Measurements from ENCODE around the gene MDM2.
A peak's percentile ranks its signal among the peaks of the same experiment; 100 is the strongest.

MDM2 gene

GRCh38 chr12:68841717-68842116 lies 33.7 kb downstream of the MDM2 start:
- peaks cover 85 to 100% (median 99%) of the 10 kb centered on the region in 11 experiments for H4K20me1 ChIP-seq
- no peak for TF ChIP-seq Cebpa-rat (IDR thresholded peaks at IDR 0.05)
- no peak overlapping the region for H3K9ac ChIP-seq
- no peaks in the 10 kb centered on the region for H3K27me3 ChIP-seq
- H3K4me3 ChIP-seq, result no peak overlapping the region
- no peak overlapping the region for H3K4me2 ChIP-seq
- no peak overlapping the region for H3K27ac ChIP-seq
- H3K36me3 ChIP-seq, result peaks cover 78 to 90% (median 87%) of the 10 kb centered on the region in 11 experiments
- H3K4me1 ChIP-seq, result peaks cover 0 to 23% (median 13%) of the 10 kb centered on the region in 10 experiments; a peak in 12 of 20 replicates
- H3K9me3 ChIP-seq (replicated peaks in 1 of 11), result no peaks in the 10 kb centered on the region

- H3K4me3 ChIP-seq, result no peak overlapping the region
- no peak overlapping the region for H3K4me2 ChIP-seq
- H4K20me1 ChIP-seq, result peaks cover 84 to 100% (median 99%) of the 10 kb centered on the region in 11 experiments
- no peaks in the 10 kb centered on the region for H3K27me3 ChIP-seq
- no peak overlapping the region for H3K9ac ChIP-seq
- H3K27ac ChIP-seq, result no peak overlapping the region
- H3K9me3 ChIP-seq (replicated peaks in 1 of 11), result no peaks in the 10 kb centered on the region
- no peak for TF ChIP-seq Cebpa-rat (IDR thresholded peaks at IDR 0.05)
- peaks cover 74 to 86% (median 83%) of the 10 kb centered on the region in 11 experiments for H3K36me3 ChIP-seq
- H3K4me1 ChIP-seq, result peaks cover 0 to 19% (median 10%) of the 10 kb centered on the region in 10 experiments; a peak in 12 of 20 replicates
Observed at GRCh38 chr12:68842123-68842522, 34.1 kb downstream of the MDM2 start.

DNA sequence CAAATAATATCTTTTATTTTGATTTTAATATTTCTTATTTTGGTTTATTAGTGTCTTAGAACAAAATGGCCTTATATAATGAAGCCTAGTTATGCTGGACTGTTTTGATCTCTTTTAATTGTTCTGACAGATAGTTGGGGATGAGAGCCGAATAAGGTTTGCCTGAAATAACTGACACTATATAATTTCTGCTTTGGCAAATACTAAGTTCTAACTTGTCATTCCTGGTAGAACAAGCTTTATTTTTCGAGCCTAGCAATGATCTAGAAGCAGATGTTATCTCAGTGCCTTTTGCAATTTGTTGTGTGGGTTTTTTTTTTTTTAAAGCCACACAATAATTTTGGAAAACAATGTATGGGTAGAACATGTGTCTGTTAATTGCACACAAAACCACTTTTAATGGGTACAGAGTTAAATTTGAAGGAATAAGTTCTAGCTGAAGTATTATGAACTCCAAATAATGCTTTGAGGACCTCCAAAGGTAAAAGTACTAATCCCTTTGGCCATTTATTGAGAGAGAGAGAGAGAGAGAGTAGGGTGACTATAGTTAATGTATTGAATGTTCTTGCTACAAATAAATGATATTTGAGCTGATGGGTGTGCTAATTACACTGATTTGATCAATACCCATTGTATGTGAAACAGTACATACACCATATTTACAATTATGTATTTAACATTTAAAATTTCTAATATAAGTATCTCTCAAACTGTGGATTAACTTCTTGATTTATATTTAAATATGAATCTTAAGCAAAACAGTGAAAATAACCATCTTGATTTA lies 35.0 kb downstream of the MDM2 start:
- Histone ChIP-seq H4K20me1 (peaks cover 80 to 100% (median 97%) of the 10 kb centered on the region in 11 experiments), H3K9me3 (replicated peaks in 1 of 11) (no peaks in the 10 kb centered on the region), H3K27ac (no peak overlapping the region), H3K27me3 (no peaks in the 10 kb centered on the region), H3K4me3 (no peak overlapping the region), H3K36me3 (peaks cover 67 to 77% (median 76%) of the 10 kb centered on the region in 11 experiments), H3K4me2 (no peak overlapping the region), H3K9ac (no peak overlapping the region), H3K4me1 (peaks cover 0 to 16% (median 7%) of the 10 kb centered on the region in 10 experiments; a peak in 9 of 20 replicates)
- TF ChIP-seq Cebpa-rat (IDR thresholded peaks at IDR 0.05), result no peak

DNA sequence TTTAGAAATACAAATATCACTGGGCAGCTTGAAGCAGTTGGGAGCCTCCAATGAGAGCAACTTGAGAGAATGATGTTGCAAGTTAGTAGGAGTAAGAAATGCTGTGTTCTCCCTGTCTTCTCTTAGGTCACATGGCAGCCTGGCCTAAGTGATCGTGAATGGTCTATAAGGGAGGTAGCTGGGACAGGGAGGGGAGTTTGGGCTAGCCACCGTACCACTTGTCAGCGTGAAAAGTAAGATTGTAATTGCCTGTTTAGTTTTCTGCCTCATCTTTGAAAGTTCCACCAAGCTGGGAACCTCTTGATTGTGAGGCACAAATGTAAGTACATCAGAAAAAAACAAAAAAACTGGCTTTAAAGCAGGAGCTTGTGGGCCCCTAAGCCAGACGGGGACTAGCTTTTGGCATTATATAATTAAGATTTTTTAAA lies 36.4 kb downstream of the MDM2 start:
- 0 out of 22 replicates have a peak overlapping the region, but pooled peaks of 1 of the 11 experiments have one; percentile 2 for H3K27ac ChIP-seq
- H3K9ac ChIP-seq, result no peak overlapping the region
- H3K9me3 ChIP-seq (replicated peaks in 1 of 11), result no peaks in the 10 kb centered on the region
- no peak overlapping the region for H3K4me2 ChIP-seq
- peaks cover 75 to 99% (median 90%) of the 10 kb centered on the region in 11 experiments for H4K20me1 ChIP-seq
- peaks cover 54 to 64% (median 62%) of the 10 kb centered on the region in 11 experiments for H3K36me3 ChIP-seq
- H3K27me3 ChIP-seq, result no peaks in the 10 kb centered on the region
- peaks cover 0 to 12% (median under 1%) of the 10 kb centered on the region in 10 experiments; a peak in 7 of 20 replicates for H3K4me1 ChIP-seq
- no peak for TF ChIP-seq Cebpa-rat (IDR thresholded peaks at IDR 0.05)
- H3K4me3 ChIP-seq, result no peak overlapping the region

DNA sequence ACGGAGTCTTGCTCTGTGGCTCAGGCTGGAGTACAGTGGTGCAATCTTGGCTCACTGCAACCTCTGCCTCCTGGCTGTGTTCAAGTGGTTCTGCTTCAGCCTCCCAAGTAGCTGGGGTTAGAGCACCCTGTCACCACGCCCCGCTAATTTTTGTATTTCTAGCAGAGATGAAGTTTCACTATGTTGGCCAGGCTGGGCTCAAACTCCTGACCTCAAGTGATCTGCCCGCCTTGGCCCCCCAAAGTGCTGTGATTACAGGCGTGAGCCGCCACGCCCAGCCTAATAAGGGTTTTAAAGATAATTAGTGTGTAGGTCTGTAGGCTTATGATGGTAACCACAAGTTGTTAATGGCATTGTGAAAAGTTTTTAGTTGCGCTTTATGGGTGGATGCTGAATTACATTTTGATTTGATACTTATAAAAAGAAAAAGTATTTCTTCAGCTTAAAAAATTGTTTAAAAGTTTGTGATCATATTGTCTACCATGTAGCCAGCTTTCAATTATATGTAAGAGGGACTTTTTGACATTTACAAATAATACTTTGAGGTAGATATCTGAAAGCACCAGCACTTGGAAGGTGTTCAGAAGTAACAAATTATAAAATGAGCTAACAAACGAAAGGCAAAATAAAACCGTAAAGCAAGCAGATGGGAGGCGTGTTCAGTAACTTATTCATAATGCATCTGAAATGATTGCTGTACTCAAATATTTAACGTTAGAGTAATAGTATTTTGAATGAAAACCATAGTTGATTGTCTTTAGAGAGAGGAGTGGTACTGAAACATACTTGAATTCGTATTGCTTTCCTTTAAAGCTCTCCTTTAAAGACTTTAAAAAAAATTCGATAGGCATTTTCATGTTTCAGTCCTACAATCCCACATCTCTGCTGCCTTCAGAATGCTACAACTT lies 37.1 kb downstream of the MDM2 start:
- H3K36me3 ChIP-seq, result peaks cover 46 to 57% (median 55%) of the 10 kb centered on the region in 11 experiments
- H3K9ac ChIP-seq, result no peak overlapping the region
- H3K4me1 ChIP-seq, result peaks cover 0 to 10% (median 0%) of the 10 kb centered on the region in 10 experiments; a peak in 7 of 20 replicates
- H3K4me3 ChIP-seq, result no peak overlapping the region
- TF ChIP-seq Cebpa-rat (IDR thresholded peaks at IDR 0.05), result no peak
- H4K20me1 ChIP-seq, result peaks cover 71 to 99% (median 84%) of the 10 kb centered on the region in 11 experiments
- no peaks in the 10 kb centered on the region for H3K9me3 ChIP-seq (replicated peaks in 1 of 11)
- no peaks in the 10 kb centered on the region for H3K27me3 ChIP-seq
- 0 out of 22 replicates have a peak overlapping the region, but pooled peaks of 1 of the 11 experiments have one; percentile 2 for H3K27ac ChIP-seq
- no peak overlapping the region for H3K4me2 ChIP-seq

GRCh38 chr12:68846811-68847210 lies 38.8 kb downstream of the MDM2 start:
- peaks cover 53 to 99% (median 71%) of the 10 kb centered on the region in 11 experiments for H4K20me1 ChIP-seq
- no peak for TF ChIP-seq Cebpa-rat (IDR thresholded peaks at IDR 0.05)
- H3K36me3 ChIP-seq, result peaks cover 29 to 39% (median 37%) of the 10 kb centered on the region in 11 experiments
- H3K9me3 ChIP-seq (replicated peaks in 1 of 11), result no peaks in the 10 kb centered on the region
- H3K4me3 ChIP-seq, result no peak overlapping the region
- peak overlapping the region in 1 of 11 experiments; percentile 16; a peak in 1 of 22 replicates for H3K9ac ChIP-seq
- no peak overlapping the region for H3K4me2 ChIP-seq
- H3K4me1 ChIP-seq, result peaks cover 0 to 7% (median 0%) of the 10 kb centered on the region in 10 experiments; a peak in 3 of 20 replicates
- H3K27me3 ChIP-seq, result no peaks in the 10 kb centered on the region
- H3K27ac ChIP-seq, result no peak overlapping the region

DNA sequence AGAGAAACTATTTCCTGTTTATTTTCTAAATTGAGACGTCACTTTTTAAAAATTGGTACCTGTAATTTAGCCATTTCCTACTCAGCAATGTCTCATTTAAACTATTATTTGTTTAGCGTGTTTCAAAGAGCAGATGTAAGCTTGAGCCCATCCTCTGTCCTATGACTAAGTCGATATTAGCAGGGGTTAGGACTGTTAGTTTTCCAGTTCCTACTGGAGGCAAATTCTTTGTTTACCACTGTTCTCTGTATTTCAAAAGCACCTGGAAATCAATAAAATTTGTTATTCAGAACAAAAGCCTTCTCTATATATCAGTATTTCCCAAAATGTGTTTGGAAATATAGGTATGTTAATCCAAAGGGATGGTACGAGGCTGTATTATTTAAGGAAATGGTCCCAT lies 42.4 kb downstream of the MDM2 start:
- Histone ChIP-seq H3K9me3 (replicated peaks in 1 of 11) (no peaks in the 10 kb centered on the region), H3K4me3 (no peak overlapping the region), H3K27ac (no peak overlapping the region), H3K9ac (no peak overlapping the region), H3K4me2 (no peak overlapping the region), H4K20me1 (peaks cover 17 to 93% (median 36%) of the 10 kb centered on the region in 11 experiments; a peak in 21 of 22 replicates), H3K27me3 (no peaks in the 10 kb centered on the region), H3K4me1 (no peaks in the 10 kb centered on the region; a peak in 1 of 20 replicates), H3K36me3 (peaks cover 0 to 4% (median 2%) of the 10 kb centered on the region in 11 experiments; a peak in 9 of 22 replicates)
- no peak for TF ChIP-seq Cebpa-rat (IDR thresholded peaks at IDR 0.05)

- Histone ChIP-seq H3K9ac (no peak overlapping the region), H3K27me3 (no peaks in the 10 kb centered on the region), H3K9me3 (replicated peaks in 1 of 11) (no peaks in the 10 kb centered on the region), H3K27ac (no peak overlapping the region), H4K20me1 (peaks cover 5 to 90% (median 25%) of the 10 kb centered on the region in 11 experiments; a peak in 18 of 22 replicates), H3K4me3 (no peak overlapping the region), H3K4me2 (no peak overlapping the region), H3K36me3 (peaks cover 0 to 15% (median 0%) of the 10 kb centered on the region in 11 experiments; a peak in 4 of 22 replicates), H3K4me1 (no peaks in the 10 kb centered on the region; a peak in 1 of 20 replicates)
- no peak for TF ChIP-seq Cebpa-rat (IDR thresholded peaks at IDR 0.05)
Observed at GRCh38 chr12:68851592-68852306, 43.8 kb downstream of the MDM2 start.
